Mucosa of gallbladder (tissue), 1 donor: Measurements from ENCODE around the gene PGM2. TPM values are rescaled to one million over a fixed set of nuclear protein-coding genes. Genes with fewer than 3 reads are reported as not detected.

Experiments used
- DNase-seq: peaks from one replicate; pipeline ENCODE4 v3.0.0-alpha.2; 2020; ENCODE audit warnings: low spot score
- total RNA-seq: library from RNA; stranded (reverse); gene quantifications from one replicate; pipeline ENCODE4 v1.2.1, GENCODE V29; 2021
- donor health status: DM: no; HTN: no; CAD: no.

The PGM2 gene
- total RNA-seq, 1 donor from 2014 or later, result 37.3 TPM

- no peak for DNase-seq
These were observed 76.5 kb downstream of the PGM2 start for GRCh38 chr4:37902738-37903693.

GRCh38 chr4:37903901-37904300 is 77.4 kb downstream of the PGM2 start:
- no peak for DNase-seq

DNA sequence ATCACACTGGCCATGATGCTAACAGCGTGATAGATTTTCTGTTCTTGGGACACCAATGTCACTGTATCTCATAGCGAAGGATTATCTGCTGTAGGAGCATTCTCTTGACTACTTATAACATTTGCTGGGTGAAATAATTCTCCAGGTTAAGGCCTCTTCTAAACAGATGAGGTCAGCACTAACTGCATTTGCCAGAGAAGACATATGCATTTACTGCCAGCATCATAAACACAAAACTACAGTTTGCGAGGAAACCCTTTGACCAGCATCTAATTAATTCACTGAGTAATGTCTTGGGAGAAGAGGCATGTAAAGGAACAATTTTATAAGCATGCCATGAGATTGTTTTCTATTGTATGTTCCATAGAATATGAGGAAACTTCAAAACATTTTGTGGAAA is 78.3 kb downstream of the PGM2 start:
- no peak for DNase-seq

DNA sequence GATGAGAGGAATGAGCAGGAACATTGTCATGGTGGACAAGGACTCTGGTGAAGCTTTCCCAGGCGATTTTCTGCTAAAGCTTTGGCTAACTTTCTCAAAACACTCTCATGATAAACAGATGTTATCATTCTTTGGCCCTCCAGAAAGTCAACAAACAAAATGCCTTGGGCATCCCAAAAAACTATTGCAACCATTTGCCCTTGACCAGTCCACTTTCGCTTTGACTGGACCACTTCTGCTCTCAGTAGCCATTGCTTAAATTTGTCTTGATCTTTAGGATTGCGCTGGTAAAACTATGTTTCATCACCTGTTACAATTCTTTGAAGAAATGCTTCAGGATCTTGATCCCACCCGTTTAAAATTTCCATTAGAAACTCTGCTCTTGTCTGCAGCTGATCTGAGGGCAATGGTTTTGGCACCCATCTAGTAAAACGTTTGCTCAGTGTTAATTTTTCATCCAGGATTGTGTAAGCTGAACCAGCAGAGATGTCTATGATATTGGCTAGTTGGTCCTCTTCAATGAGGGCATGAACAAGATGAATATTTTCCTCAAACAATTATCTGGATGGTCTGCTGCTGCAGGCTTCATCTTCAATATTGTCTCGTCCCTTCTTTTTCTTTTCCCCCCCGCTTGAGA is 79.2 kb downstream of the PGM2 start:
- DNase-seq, result no peak

- DNase-seq, result no peak
These were observed 82.2 kb downstream of the PGM2 start for GRCh38 chr4:37908488-37909331.

DNA sequence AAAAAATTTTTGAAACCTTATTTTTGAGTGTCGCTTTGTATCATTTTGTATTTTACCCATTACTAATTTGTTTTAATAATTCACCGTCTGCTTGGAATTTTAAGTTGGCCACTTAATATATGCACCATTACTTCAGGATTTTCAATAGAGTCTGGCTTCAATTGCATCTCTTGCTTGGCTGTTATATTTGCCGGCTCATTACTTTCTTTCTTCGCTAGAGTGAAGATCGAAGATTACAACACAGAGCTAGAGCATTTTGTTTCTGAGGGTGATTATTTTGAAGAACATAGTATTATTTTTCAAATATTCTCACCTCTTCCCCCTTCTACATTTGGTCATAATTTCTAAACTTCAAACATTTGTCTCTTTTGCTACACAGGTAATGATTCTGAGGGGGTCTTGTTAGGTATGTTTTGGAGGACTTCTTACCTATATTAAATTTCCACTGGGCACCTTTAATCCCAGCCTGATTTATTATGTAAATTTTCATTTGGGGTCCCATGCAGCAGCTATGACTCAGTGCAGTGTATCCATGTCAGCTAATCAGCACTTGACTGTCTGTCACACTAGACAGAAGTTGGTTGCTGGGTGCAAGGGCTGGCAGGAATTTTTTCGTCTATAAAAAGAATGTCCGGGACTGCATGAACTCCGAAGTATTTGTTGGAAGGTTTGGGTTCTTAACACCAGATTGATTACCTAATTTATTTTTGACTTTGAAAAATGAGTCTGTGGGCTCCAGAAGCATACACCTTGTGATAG is 83.0 kb downstream of the PGM2 start:
- DNase-seq, result no peak

GRCh38 chr4:37910091-37910486 is 83.6 kb downstream of the PGM2 start:
- DNase-seq, result no peak

Other genes with a start within 250 kb of the PGM2 start
- gene RELL1, start 140.3 kb upstream of the PGM2 start, total RNA-seq, result 33.8 TPM
- gene TBC1D1, start 64.4 kb downstream of the PGM2 start, total RNA-seq, result 159 TPM
- gene PTTG2, start 133.7 kb downstream of the PGM2 start, total RNA-seq, result 1.1 TPM